Suprapubic skin (tissue), 4 donors: Measurements from ENCODE around the gene UGT2A1. TPM values are rescaled to one million over a fixed set of nuclear protein-coding genes. Genes with fewer than 3 reads are reported as not detected.

ENCODE experiments used
- DNase-seq, 2 donors: peaks; one replicate each; pipeline ENCODE4 v3.0.0-alpha.2; 2019; ENCODE audit warnings: low spot score in 2 of 2
- H3K27ac ChIP-seq: fragments of 200-600 bp; sonication (generic); one replicate; pipeline ENCODE4 v1.5.1; 2019
- H3K27me3 ChIP-seq: fragments of 200-600 bp; sonication (generic); one replicate; pipeline ENCODE4 v1.5.1; 2019
- H3K36me3 ChIP-seq: fragments of 200-600 bp; sonication (generic); one replicate; pipeline ENCODE4 v1.5.1; 2019
- H3K4me1 ChIP-seq: fragments of 200-600 bp; sonication (generic); one replicate; pipeline ENCODE4 v1.5.1; 2019
- H3K4me3 ChIP-seq: fragments of 200-600 bp; sonication (generic); one replicate; pipeline ENCODE4 v1.5.1; 2019; ENCODE audit warnings: mild to moderate bottlenecking
- H3K9me3 ChIP-seq: fragments of 200-600 bp; sonication (generic); one replicate; pipeline ENCODE4 v1.5.1; 2019
- CTCF ChIP-seq, 2 donors: fragments of 200-600 bp in 1 of 2; fragments of 450-650 bp in 1 of 2; sonication (generic) in 1 of 2; IDR thresholded peaks; one replicate each; pipeline ENCODE4 v1.5.1; 2016 to 2019; ENCODE audit warnings: antibody characterized with exemption in 2 of 2, mild to moderate bottlenecking in 1 of 2, moderate library complexity in 1 of 2
- EP300 ChIP-seq: sonication (generic); formaldehyde crosslinking; IDR thresholded peaks from one replicate; pipeline ENCODE4 v1.6.1; 2017; ENCODE audit warnings: antibody characterized with exemption
- POLR2A ChIP-seq, 2 donors: fragments of 450-650 bp; IDR thresholded peaks; one replicate each; pipeline ENCODE4 v1.6.1; 2017; ENCODE audit warnings: antibody characterized with exemption in 2 of 2, mild to moderate bottlenecking in 2 of 2, moderate library complexity in 2 of 2
- POLR2AphosphoS5 ChIP-seq, 3 donors: sonication (generic); formaldehyde crosslinking; IDR thresholded peaks; one replicate each; pipeline ENCODE4 v1.6.1; 2017; ENCODE audit warnings: antibody characterized with exemption in 3 of 3
- WGBS: methylation state at CpG from one replicate; pipeline ENCODE4 v1.1.5; 2018; 5-methylcytosine and 5-hydroxymethylcytosine counted together
- total RNA-seq, 4 donors: library from RNA; depleted of rRNA; stranded (reverse); fragments of >200 nt; gene quantifications; one replicate each; pipeline ENCODE4 v1.1.0, GENCODE V29; 2016

Gene UGT2A1
- total RNA-seq, 4 donors from 2014 or later = 1.6 to 2.4 (median 1.9) TPM; not detected in 1

- WGBS = 50% methylated on average over 2 of the region's 2 CpGs
- Histone ChIP-seq H3K36me3 (no peaks in the 10 kb centered on the region), H3K9me3 (no peaks in the 10 kb centered on the region), H3K4me3 (no peak overlapping the region), H3K27me3 (no peaks in the 10 kb centered on the region), H3K27ac (no peak overlapping the region), H3K4me1 (no peaks in the 10 kb centered on the region)
- TF ChIP-seq POLR2AphosphoS5 (IDR thresholded peaks at IDR 0.05) (no peak), POLR2A (IDR thresholded peaks at IDR 0.05) (no peak), EP300 (no peak), CTCF (IDR thresholded peaks at IDR 0.05) (no peak)
- DNase-seq = no peak
Measured at GRCh38 chr4:69649629-69650028, 3.4 kb downstream of the UGT2A1 start.

- Histone ChIP-seq H3K4me3 (no peak overlapping the region), H3K27ac (no peak overlapping the region), H3K36me3 (no peaks in the 10 kb centered on the region), H3K9me3 (no peaks in the 10 kb centered on the region), H3K4me1 (no peaks in the 10 kb centered on the region), H3K27me3 (no peaks in the 10 kb centered on the region)
- no peak for TF ChIP-seq CTCF (IDR thresholded peaks at IDR 0.05)
- TF ChIP-seq POLR2AphosphoS5 (IDR thresholded peaks at IDR 0.05) = no peak
- DNase-seq = no peak
- WGBS = 28% methylated on average over 1 of the region's 1 CpG
Measured at GRCh38 chr4:69649207-69649606, 3.8 kb downstream of the UGT2A1 start.

- 82% methylated on average over 2 of the region's 2 CpGs for WGBS
- DNase-seq = no peak
Measured at GRCh38 chr4:69642961-69643360, 10.1 kb downstream of the UGT2A1 start.

GRCh38 chr4:69640289-69640688 is 12.8 kb downstream of the UGT2A1 start:
- DNase-seq = no peak
- Histone ChIP-seq H3K4me3 (no peak overlapping the region), H3K27me3 (no peaks in the 10 kb centered on the region), H3K4me1 (no peaks in the 10 kb centered on the region), H3K27ac (no peak overlapping the region), H3K36me3 (no peaks in the 10 kb centered on the region), H3K9me3 (no peaks in the 10 kb centered on the region)
- WGBS = 88% methylated on average over 2 of the region's 2 CpGs
- TF ChIP-seq POLR2A (IDR thresholded peaks at IDR 0.05) = no peak

More at GRCh38 chr4:69642961-69643360, 10.1 kb downstream of the UGT2A1 start:
- Histone ChIP-seq H3K9me3 (no peaks in the 10 kb centered on the region), H3K27me3 (no peaks in the 10 kb centered on the region), H3K4me3 (no peak overlapping the region), H3K4me1 (no peaks in the 10 kb centered on the region), H3K36me3 (no peaks in the 10 kb centered on the region), H3K27ac (no peak overlapping the region)
- TF ChIP-seq POLR2A (IDR thresholded peaks at IDR 0.05) (no peak), EP300 (no peak), CTCF (IDR thresholded peaks at IDR 0.05) (no peak), POLR2AphosphoS5 (IDR thresholded peaks at IDR 0.05) (no peak)

GRCh38 chr4:69639542-69639941 is 13.5 kb downstream of the UGT2A1 start, which contains the start of gene UGT2A2:
UGT2A2 (minus strand) TSS chr4:69639642; CDS start chr4:69639640, 2 bp downstream.
- 92% methylated on average over 3 of the region's 3 CpGs for WGBS
- Histone ChIP-seq H3K27me3 (no peaks in the 10 kb centered on the region), H3K4me3 (no peak within 1 kb of the TSS), H3K4me1 (no peaks in the 10 kb centered on the region), H3K27ac (no peak within 1 kb of the TSS), H3K9me3 (no peaks in the 10 kb centered on the region), H3K36me3 (no peaks in the 10 kb centered on the region)
- no peak for DNase-seq
- TF ChIP-seq POLR2AphosphoS5 (IDR thresholded peaks at IDR 0.05) (no peak), POLR2A (IDR thresholded peaks at IDR 0.05) (no peak), CTCF (IDR thresholded peaks at IDR 0.05) (no peak), EP300 (no peak)

- Histone ChIP-seq H3K27ac (no peak overlapping the region), H3K4me1 (no peaks in the 10 kb centered on the region), H3K27me3 (no peaks in the 10 kb centered on the region), H3K4me3 (no peak overlapping the region), H3K36me3 (no peaks in the 10 kb centered on the region), H3K9me3 (no peaks in the 10 kb centered on the region)
- no peak for DNase-seq
- TF ChIP-seq EP300 (no peak), POLR2A (IDR thresholded peaks at IDR 0.05) (no peak), POLR2AphosphoS5 (IDR thresholded peaks at IDR 0.05) (no peak), CTCF (IDR thresholded peaks at IDR 0.05) (no peak)
- WGBS = 82% methylated on average over 6 of the region's 6 CpGs
Measured at GRCh38 chr4:69617083-69617694, 35.9 kb downstream of the UGT2A1 start.
